Suprapubic skin (tissue), 3 donors: ENCODE data around the gene DMRTC2.

Experiments
- CTCF ChIP-seq, 2 donors: fragments of 200-600 bp in 1 of 2; fragments of 450-650 bp in 1 of 2; sonication (generic) in 1 of 2; IDR thresholded peaks; one replicate each; pipeline ENCODE4 v1.5.1; 2016 to 2019; ENCODE audit warnings: antibody characterized with exemption in 2 of 2, mild to moderate bottlenecking in 1 of 2, moderate library complexity in 1 of 2
- EP300 ChIP-seq: sonication (generic); formaldehyde crosslinking; IDR thresholded peaks from one replicate; pipeline ENCODE4 v1.6.1; 2017; ENCODE audit warnings: antibody characterized with exemption

- TF ChIP-seq CTCF (IDR thresholded peaks at IDR 0.05) = no peak
- no peak for TF ChIP-seq EP300
These were observed 8.9 kb downstream of the DMRTC2 start for GRCh38 chr19:41853768-41854167.
